ENCODE data around the gene TMEM140. TPM values are rescaled to one million over a fixed set of nuclear protein-coding genes. Genes with fewer than 3 reads are reported as not detected.

TMEM140 gene
- total RNA-seq, 1 experiment from 2014 or later, result not detected

DNA sequence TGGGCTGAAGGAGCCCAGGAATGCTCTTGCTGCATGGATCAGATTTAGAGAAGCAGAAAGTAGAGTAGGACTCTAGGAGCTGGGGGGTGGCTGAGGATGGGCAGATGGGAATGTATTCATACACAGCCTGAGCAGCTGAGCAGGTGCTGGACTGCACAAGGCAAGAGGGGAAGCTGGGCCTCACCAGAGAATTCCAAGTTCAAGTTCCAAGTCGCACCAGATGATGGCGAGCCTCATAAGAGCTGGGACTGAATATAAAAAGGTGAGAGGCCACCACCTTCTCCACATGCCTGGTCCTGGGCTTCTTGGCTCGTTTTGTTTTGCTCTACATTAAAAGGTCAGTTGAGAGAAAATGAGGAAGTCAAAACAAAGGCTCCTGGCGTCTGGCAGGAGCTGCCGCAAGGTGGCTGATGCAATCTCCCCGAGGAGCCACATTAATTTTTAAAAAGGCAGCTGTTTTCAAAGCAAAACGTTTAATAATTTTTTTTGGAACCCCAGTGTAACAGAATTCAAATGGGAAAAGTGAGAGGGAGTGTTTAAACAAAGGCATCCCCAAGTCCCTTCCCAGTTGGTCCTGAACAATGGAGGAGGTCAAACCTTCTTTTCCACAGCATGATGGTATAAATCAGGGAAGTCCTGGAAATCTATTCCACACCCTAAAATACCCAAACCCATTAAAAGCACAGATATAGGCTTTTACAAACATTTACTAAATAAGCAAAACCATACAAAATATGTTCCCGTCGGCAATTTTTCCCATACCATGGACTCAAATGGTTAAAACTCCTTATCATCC lies 13.2 kb downstream of the TMEM140 start:
- Histone ChIP-seq H3K27ac (ENCODE audit: low read depth, low read length, poor library complexity, severe bottlenecking) (peak overlapping the region; percentile 64), H3K4me3 (ENCODE audit: low read depth, low read length, poor library complexity, severe bottlenecking) (no peak overlapping the region), H3K36me3 (ENCODE audit: insufficient read depth, low read length, poor library complexity, severe bottlenecking) (peaks cover 7% of the 10 kb centered on the region), H3K27me3 (replicated peaks; ENCODE audit: insufficient read depth, low read depth, low read length, poor library complexity) (no peaks in the 10 kb centered on the region), H3K9me3 (ENCODE audit: low read depth, low read length, poor library complexity, severe bottlenecking) (peaks cover 16% of the 10 kb centered on the region), H3K4me1 (ENCODE audit: insufficient read depth, low read length, poor library complexity, severe bottlenecking) (peaks cover 8% of the 10 kb centered on the region)
- TF ChIP-seq EZH2 (IDR thresholded peaks at IDR 0.05; ENCODE audit: borderline replicate concordance, low read depth, low read length, poor library complexity, severe bottlenecking), result no peak
- TF ChIP-seq, protein P1, sequence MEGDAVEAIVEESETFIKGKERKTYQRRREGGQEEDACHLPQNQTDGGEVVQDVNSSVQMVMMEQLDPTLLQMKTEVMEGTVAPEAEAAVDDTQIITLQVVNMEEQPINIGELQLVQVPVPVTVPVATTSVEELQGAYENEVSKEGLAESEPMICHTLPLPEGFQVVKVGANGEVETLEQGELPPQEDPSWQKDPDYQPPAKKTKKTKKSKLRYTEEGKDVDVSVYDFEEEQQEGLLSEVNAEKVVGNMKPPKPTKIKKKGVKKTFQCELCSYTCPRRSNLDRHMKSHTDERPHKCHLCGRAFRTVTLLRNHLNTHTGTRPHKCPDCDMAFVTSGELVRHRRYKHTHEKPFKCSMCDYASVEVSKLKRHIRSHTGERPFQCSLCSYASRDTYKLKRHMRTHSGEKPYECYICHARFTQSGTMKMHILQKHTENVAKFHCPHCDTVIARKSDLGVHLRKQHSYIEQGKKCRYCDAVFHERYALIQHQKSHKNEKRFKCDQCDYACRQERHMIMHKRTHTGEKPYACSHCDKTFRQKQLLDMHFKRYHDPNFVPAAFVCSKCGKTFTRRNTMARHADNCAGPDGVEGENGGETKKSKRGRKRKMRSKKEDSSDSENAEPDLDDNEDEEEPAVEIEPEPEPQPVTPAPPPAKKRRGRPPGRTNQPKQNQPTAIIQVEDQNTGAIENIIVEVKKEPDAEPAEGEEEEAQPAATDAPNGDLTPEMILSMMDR (conservative IDR thresholded peaks at IDR 0.05; ENCODE audit: low read depth, low read length), result no peak
- CTCF ChIA-PET, result interaction anchor here (1.1 kb wide), 1 partner anchor 8 kb away, joined by 4 read pairs; no protein-coding TSS in a partner anchor
- POLR2A ChIA-PET (ENCODE audit: low non-redundant PET), result no interaction called here
- intact Hi-C loops (cut with micrococcal nuclease; ENCODE audit: unreplicated experiment), result no loop called here
- DNase-seq (ENCODE audit: low spot score), result no peak
- BruUV-seq (replicated peaks), result no TSS peak

DNA sequence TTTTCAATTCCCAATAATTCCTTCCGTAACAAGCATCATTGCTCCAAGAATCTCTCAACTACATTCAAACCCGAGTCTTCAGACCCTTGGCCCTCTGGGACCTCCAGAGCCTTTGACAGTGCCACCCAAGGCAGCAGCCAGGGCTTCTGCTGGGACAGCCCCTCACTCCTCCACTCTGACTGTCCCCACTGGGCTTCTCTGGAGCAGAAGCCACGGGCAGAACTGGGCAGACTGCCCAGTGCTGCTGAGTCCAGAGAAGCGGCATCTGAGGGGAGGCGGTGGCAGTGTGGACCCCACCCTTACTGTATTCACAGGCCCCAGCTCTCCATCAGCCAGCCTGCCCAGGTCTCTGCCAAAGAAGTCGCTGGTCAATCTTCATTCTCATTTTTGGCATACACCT lies 13.8 kb downstream of the TMEM140 start:
- Histone ChIP-seq H3K4me3 (ENCODE audit: low read depth, low read length, poor library complexity, severe bottlenecking) (no peak overlapping the region), H3K27me3 (replicated peaks; ENCODE audit: insufficient read depth, low read depth, low read length, poor library complexity) (no peaks in the 10 kb centered on the region), H3K27ac (ENCODE audit: low read depth, low read length, poor library complexity, severe bottlenecking) (peak overlapping the region; percentile 64), H3K4me1 (ENCODE audit: insufficient read depth, low read length, poor library complexity, severe bottlenecking) (peaks cover 8% of the 10 kb centered on the region), H3K36me3 (ENCODE audit: insufficient read depth, low read length, poor library complexity, severe bottlenecking) (peaks cover 13% of the 10 kb centered on the region), H3K9me3 (ENCODE audit: low read depth, low read length, poor library complexity, severe bottlenecking) (peaks cover 11% of the 10 kb centered on the region)
- no peak for DNase-seq (ENCODE audit: low spot score)
- intact Hi-C loops (cut with micrococcal nuclease; ENCODE audit: unreplicated experiment), result no loop called here
- CTCF ChIA-PET, result no interaction called here
- POLR2A ChIA-PET (ENCODE audit: low non-redundant PET), result no interaction called here
- BruUV-seq (replicated peaks), result no TSS peak
- TF ChIP-seq, protein P1 (conservative IDR thresholded peaks at IDR 0.05; ENCODE audit: low read depth, low read length), result no peak
- no peak for TF ChIP-seq EZH2 (IDR thresholded peaks at IDR 0.05; ENCODE audit: borderline replicate concordance, low read depth, low read length, poor library complexity, severe bottlenecking)

DNA sequence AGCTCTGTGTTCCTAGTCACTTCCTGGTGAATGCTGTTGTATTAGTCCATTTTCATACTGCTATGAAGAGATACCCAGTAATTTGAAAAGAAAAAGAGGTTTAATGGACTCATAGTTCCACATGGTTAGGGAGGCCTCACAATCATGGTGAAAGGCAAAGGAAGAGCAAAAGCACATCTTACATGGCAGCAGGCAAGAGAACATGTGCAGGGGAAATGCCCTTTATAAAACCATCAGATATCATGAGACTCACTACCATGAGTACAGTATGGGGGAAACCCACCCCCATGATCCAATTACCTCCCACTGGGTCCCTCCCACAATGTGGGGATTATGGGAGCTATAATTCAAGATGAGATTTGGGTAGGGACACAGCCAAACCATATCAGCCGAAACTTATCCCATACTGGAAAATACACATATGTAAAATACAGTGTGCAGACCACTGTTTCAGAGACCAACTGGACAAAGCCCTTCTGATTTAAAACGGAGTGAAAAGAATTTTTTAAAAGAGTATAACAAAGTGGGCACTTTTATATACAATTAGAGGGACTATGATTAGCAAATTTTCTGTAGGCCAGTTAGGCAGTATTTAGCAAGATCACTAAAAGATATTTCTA lies 14.6 kb downstream of the TMEM140 start:
- no TSS peak for BruUV-seq (replicated peaks)
- H3K27me3 ChIP-seq (replicated peaks; ENCODE audit: insufficient read depth, low read depth, low read length, poor library complexity), result no peaks in the 10 kb centered on the region
- ChIA-PET CTCF (no interaction called here), POLR2A (ENCODE audit: low non-redundant PET) (no interaction called here)
- intact Hi-C loops (cut with micrococcal nuclease; ENCODE audit: unreplicated experiment), result no loop called here
- H3K27ac ChIP-seq (ENCODE audit: low read depth, low read length, poor library complexity, severe bottlenecking), result no peak overlapping the region
- peaks cover 8% of the 10 kb centered on the region for H3K4me1 ChIP-seq (ENCODE audit: insufficient read depth, low read length, poor library complexity, severe bottlenecking)
- H3K9me3 ChIP-seq (ENCODE audit: low read depth, low read length, poor library complexity, severe bottlenecking), result peaks cover 5% of the 10 kb centered on the region
- peaks cover 19% of the 10 kb centered on the region for H3K36me3 ChIP-seq (ENCODE audit: insufficient read depth, low read length, poor library complexity, severe bottlenecking)
- no peak for TF ChIP-seq EZH2 (IDR thresholded peaks at IDR 0.05; ENCODE audit: borderline replicate concordance, low read depth, low read length, poor library complexity, severe bottlenecking)
- H3K4me3 ChIP-seq (ENCODE audit: low read depth, low read length, poor library complexity, severe bottlenecking), result no peak overlapping the region
- DNase-seq (ENCODE audit: low spot score), result no peak

Measured in A673 (cell line).